ENCODE data around the gene CAPN5.

Gene CAPN5

DNA sequence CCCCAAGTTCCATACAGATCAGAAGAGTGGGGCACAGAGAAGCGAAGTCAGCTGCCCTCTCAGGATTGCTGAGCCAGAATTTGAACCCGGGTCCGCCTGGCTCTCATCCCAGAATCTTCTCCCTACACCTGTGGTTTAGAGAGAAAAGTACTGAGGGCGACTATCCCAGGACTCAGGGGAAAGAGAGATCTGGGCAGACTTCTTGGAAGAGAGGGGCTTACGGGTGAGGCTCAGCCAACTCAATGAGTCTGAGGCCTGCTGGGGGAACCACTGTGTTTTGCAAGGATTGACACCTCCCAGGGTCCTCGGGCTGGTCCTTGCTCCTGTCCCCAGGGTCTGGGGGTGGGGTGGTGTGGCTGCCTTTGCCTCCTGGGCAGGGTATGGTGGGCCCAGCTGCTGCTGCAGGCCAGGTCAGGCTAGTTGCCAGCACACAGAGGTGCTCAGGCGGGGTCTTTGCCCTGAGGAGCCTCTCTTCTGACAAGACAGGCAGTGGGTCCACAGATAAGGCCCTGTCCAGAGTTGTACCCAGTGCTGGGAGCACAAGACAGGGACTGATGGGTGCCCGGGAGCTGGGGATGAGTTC is 1.2 kb downstream of the CAPN5 start:
- no peak for DNase-seq

- no peak for DNase-seq
These were observed 1.9 kb downstream of the CAPN5 start for GRCh38 chr11:77068457-77069335.

DNA sequence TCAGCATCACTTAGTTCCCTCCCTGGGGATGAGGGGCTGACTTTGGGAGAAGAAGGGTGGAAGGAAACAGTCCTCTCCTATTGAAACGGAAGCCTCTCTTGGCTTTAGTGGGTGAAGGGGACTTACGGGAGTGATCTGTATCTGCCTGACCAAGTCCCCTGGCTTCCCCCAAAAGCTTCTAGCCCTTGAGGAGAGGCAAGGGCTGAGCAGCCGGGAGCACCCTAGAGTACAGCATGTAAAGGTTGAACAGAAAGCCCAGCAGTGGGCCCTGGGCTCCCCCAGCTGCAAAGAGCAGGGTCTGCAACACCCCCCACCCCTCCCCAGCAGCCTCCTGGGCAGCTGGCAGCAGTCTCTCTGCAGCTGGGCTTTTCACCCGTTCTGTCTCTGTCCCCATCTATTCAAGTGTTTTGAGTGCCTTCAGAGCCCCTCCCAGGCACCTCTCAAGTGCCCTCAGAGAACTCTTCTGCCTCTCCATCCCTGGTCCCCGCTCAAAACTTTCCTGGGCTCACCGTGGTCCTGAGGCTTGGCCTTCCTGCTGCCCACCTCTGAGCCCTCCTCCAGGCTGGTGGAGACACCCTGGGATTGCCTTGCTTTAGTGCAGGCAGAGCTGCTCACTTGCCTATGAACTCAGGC is 2.7 kb downstream of the CAPN5 start:
- peak; percentile 83 for DNase-seq

GRCh38 chr11:77069969-77070582 is 3.3 kb downstream of the CAPN5 start:
- DNase-seq: no peak

GRCh38 chr11:77071077-77071476 is 4.3 kb downstream of the CAPN5 start:
- no peak for DNase-seq

DNA sequence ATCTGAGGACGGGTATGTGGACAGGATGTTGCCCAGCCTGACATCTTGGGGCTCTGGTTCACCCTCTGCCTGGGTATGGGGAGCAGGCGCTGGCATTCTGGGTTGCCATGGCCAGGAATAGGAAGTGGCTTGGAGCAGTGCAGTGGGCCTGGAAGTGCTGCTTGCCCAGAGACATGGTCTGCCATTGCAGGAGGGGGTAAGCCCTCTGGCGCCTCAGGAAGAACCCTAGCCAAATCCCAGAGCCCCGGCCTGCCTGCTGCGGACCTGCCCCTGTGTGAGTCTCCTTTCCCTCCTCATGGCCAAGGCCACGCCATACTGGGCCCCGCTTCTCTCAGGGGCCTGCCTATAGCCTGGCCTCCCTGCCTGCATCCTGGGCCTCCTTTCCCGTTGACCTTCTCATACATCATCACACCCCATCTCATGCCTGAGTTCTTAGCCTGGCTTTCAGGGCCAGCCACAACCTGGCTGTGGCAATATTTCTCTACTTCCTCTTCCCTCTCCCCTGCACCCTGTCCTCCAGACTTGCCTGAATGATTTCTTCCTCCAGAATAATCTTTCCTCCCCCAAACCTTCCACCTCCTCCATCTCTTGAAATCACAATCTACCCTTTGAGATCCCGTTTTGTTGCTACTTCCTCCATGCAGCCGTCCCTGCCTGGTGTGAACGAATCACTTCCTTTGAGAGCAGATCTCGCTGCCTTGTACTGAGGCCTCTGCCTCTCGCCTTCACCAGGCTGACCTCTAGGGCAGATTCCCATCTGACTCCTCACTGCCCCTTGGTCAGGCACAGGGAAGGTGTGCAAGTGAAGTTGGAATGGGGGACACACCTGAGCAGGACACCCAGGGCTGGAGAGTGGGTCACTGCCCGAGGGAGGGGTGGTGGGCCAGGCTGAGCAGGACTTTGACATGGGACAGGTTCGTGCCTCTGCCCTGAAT is 5.2 kb downstream of the CAPN5 start:
- no peak for DNase-seq

DNA sequence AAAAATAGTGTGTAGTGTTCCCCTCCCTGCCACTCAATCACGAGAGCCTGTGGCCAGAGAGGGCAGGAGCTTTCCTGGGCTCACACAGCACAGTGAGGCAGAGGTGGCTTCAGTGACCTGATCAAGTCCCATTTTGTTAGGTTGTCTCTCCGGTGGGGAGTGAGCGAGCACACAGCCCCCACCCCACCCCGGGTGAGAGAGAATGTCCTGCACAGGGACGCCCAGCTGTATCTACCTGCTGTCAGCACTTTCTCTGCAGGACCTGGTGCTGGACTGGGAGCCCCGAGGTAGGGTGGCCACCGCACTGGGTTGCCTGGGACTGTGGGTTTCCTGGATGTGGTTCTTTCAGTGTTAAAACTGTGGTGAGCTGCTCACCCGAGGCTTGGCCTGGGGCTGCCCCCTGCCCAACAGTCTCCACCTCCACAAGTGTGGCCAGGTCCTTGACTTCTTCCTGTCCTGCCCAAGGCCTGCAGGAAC is 6.1 kb downstream of the CAPN5 start:
- no peak for DNase-seq

GRCh38 chr11:77073328-77074001 is 6.7 kb downstream of the CAPN5 start:
- no peak for DNase-seq

- DNase-seq: no peak
These were observed 7.4 kb downstream of the CAPN5 start for GRCh38 chr11:77074205-77074604.

DNA sequence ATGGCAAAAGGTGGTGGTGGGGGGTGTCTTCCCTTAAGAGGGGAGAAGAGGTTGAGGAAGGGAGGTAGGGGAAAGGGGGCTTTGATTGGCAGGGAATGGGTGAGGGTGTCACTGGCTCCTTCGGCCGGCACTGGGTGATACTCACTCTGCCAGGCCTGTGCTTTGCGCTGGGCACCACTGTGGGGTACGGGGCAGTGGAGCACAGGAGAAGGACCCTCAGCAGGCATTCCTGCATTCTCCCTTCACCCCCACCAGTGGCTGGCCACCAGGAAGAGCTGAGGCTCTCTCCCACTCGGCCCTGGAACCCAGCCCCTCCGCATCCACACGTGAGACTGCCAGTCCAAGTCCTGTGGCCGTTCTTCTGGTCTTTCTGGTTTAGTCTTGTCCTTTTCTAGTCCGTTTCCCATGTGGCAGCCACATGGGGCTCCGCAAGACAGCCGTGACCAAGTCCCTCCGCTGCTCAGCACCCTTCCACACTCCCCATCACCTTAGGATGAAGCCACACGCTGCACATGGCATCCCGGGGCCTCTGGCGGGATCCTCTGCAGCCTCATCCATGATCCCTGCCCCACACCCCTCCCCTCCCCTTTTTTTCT is 8.0 kb downstream of the CAPN5 start:
- DNase-seq: no peak

DNA sequence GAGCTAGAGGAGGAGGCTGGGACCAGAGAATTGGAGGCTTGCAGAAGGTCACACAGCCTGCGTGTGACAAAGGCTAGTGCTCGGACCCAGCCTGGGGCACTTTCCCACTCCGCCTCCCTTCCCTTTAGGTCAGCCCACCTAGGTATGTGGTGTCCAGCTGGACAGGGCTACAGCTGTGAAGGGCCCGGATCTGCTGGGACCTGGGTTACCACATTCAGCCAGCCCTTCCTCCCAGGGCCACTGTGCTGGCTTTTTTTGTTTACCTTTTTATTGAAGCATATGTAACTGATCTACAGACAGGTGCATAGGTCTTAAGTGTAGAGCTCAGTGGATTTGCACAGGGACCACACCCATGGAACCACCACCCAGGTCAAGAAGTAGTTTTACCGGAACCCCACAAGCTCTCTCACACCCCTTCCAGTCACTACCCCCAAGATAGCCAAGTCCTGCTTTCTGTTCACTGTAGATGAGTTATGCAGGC is 8.7 kb downstream of the CAPN5 start:
- no peak for DNase-seq

GRCh38 chr11:77079666-77080065 is 12.9 kb downstream of the CAPN5 start:
- no peak for DNase-seq

GRCh38 chr11:77080643-77081210 is 14.0 kb downstream of the CAPN5 start:
- no peak for DNase-seq

- DNase-seq: no peak
These were observed 14.6 kb downstream of the CAPN5 start for GRCh38 chr11:77081381-77081851.

DNA sequence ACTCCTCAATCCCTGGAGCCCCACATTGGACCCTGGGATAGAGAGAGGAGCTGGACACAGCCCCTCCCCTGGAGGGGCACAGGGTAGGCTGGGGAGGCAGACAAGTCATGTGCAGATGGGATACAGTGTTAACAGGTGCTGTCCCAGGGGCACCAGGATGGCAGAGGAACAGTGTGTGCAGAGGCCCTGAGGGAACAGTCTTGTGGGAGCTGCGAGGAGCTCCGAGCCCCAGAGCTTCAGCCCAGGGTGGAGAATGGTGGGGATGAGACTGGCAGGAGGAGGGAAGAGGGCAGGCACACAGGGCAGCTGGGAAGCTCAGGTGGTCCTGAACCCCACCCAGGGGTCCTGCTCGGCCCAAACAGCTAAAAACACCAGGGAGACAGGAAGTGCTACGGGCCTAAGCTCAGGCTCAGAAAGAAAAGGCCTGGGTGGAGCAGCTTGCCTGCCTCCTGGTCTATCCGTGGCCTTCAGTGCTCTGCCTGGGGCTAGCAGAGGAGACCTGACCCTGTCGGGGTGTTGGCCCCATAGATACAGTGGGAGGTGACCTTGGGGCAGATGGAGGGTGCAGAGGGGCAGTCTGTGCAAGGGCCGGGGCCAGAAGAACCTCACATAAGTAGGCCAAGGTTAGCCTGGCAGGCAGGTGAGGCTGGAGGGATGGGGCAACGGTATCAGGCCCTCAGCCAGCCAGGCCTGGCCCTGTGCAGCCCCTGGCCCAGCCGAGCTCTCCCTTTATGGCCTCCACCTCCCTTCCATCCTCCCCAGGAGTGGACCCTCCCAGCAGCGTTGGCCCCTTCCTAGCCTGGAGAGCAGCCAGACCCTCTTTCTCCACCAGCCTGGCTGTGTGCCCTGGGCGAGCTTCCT is 15.4 kb downstream of the CAPN5 start:
- DNase-seq: no peak

DNA sequence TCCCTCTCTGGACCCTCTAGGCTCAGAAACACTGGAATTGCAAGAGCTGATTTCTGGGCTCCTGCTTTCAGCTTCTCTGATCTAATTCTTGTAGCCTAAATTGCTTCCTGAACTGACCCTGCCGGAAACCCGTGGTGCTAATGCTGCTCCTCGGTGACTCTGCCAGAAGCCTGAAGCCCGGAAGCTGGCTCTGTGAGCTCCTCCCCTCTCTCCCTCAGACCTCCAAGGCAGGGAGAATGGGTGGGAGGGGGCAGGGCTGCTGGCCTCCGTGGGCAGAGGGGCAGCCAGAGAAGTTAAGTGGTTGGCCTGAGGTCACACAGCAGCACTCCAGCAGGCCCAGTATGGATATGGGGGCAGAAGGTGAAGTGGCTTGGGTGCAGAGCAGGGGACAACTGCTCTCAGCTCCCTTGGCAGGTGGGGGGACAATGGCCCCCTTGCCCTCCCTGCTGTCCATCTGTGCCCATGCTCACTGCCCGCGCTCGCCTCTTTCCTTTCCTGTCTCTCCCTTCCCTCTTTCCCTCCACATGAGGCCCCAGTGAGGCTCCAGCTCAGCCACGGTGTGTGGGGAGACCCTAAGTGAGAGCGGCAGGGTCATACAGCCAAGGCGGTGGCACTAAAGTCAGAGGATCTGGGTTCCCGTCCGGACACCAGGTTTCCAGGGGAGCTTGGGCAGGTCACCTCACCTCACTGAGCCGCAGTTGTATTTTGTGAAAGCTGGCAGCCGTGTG is 16.2 kb downstream of the CAPN5 start:
- DNase-seq: no peak

GRCh38 chr11:77083566-77084245 is 16.9 kb downstream of the CAPN5 start:
- DNase-seq: no peak

DNA sequence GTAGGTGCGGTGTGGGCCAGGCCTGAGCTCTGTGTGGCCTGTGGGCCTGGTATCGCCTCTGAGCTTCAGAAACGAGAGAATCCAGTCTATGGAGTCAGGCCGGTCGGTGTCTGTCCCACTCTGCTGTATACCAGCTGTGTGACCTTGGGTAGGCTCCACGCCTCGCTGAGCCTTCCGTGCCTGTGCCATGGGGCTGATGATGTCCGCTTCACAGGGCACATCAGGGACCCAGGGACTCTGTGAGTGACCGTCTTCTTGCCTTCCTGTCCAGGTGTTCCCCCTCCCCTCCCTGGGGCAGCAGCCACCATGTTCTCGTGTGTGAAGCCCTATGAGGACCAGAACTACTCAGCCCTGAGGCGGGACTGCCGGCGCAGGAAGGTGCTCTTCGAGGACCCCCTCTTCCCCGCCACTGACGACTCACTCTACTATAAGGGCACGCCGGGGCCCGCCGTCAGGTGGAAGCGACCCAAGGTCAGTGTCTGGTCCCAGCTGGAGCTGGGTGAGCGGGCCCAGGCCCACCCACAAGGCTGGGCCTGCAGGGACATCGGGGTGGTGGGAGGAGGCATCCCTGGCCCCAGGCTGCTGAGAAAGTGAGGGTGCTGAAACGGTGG is 17.9 kb downstream of the CAPN5 start:
- no peak for DNase-seq
